ENCODE data around the gene NYNRIN. TPM values are rescaled to one million over a fixed set of nuclear protein-coding genes. Genes with fewer than 3 reads are reported as not detected.

The NYNRIN gene
- total and polyA plus RNA-seq, 10 of the 15 experiments (the other 5 are each of a cell fraction or from before 2014, with no cell fraction given), result under 0.01 to 0.15 (median 0.01) TPM; not detected in 5

DNA sequence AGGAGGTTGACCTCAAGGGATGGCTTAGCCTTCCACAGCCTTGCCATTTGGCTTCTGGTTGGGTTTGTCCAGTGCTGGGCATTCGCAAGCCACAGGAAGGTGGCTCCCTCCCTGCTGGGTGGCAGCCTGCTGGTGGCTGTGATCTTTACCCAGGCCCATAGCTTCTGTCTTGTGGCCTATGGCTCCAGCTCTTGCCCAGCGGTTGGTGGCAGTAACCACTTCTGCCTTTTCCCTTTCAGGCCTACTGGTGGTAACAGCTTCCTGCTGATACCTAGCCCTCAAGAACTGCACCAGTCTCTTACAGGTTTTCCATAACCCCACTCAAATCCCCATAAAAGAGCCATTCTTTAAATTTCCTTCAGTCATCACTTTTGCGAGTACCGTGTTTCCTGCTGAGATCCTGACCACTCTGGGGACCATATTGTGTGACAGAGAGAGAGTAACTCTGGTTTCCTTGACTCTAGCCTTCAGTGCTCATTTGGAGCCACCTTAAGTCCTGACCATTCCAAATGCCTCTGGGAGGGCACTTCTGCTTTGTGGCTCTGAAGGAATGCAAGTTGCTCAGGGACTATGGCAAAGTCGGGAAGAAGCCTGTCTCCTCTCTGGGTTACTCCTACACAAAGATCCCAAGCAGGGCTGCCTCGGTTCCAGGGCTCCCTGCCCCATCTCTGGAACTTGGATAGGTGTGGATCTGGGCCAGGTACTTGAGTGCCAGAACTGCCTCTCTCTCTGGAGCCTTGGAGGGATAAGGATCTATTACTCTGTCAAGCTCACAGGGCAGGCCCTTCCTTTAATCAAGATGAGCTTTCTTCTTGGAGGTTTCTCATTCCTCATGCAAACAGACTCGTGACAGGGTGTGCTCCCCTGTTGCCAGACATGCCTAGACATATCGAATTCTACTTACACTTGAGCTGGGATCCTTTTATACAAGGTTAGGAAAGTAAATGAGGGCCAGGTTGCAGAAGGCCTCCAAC is 2.9 kb upstream of the NYNRIN start:
- intact Hi-C loops (cut with micrococcal nuclease; ENCODE audit: unreplicated experiment), result no loop called here
- Histone ChIP-seq H3K4me2 (ENCODE audit: control insufficient read depth, insufficient read depth) (no peak overlapping the region), H3K4me3 (no peak overlapping the region), H3K27ac (ENCODE audit: control insufficient read depth, insufficient read depth) (no peak overlapping the region), H3K4me1 (ENCODE audit: control insufficient read depth, insufficient read depth, low read length) (no peaks in the 10 kb centered on the region), H4K20me1 (ENCODE audit: control insufficient read depth, insufficient read depth) (no peaks in the 10 kb centered on the region), H3K9ac (ENCODE audit: control insufficient read depth, insufficient read depth, low read length) (no peak overlapping the region), H3K79me2 (ENCODE audit: control insufficient read depth, insufficient read depth, low read length) (no peaks in the 10 kb centered on the region), H3K9me3 (replicated peaks; ENCODE audit: control insufficient read depth, insufficient read depth, low read length) (no peaks in the 10 kb centered on the region), H2AFZ (ENCODE audit: control insufficient read depth, low read depth, low read length) (no peak overlapping the region), H3K36me3 (ENCODE audit: control insufficient read depth in 2 of 2, insufficient read depth in 2 of 2, low read length in 1 of 2) (no peaks in the 10 kb centered on the region), H3K27me3 (replicated peaks in 1 of 2; ENCODE audit: control insufficient read depth in 2 of 2, insufficient read depth in 2 of 2, low read length in 1 of 2) (peaks cover 4 to 8% of the 10 kb centered on the region in 2 experiments; a peak in 3 of 4 replicates)
- 30% methylated on average over 8 of the region's 8 CpGs for WGBS (ENCODE audit: insufficient coverage, insufficient replicate concordance, low lambda C conversion rate, missing lambda C conversion rate)
- BruUV-seq (replicated peaks), result no TSS peak
- FAIRE-seq (peak; percentile 41), ATAC-seq (peak; percentile 61), DNase-seq (ENCODE audit: low read depth, low spot score) (no peak)
- SMC1A ChIA-PET (ENCODE audit: uncharacterized antibody, unreplicated experiment), result interaction anchor here (1.8 kb wide), 1 partner anchor 30 kb away, joined by 7 read pairs; no protein-coding TSS in a partner anchor
- TF ChIP-seq MYC (IDR thresholded peaks at IDR 0.05; ENCODE audit: insufficient read depth, insufficient read length, insufficient replicate concordance, low read length, severe bottlenecking) (no peak), EP300 (IDR thresholded peaks at IDR 0.05; ENCODE audit: borderline replicate concordance in 1 of 2, control insufficient read depth in 1 of 2, low read depth in 2 of 2, low read length in 2 of 2) (no peak), ZNF274 (IDR thresholded peaks at IDR 0.05; ENCODE audit: insufficient read depth, insufficient read length) (no peak), TCF7 (IDR thresholded peaks at IDR 0.05; ENCODE audit: borderline replicate concordance) (no peak), RB1 (IDR thresholded peaks at IDR 0.05; ENCODE audit: borderline replicate concordance) (no peak), NBN (IDR thresholded peaks at IDR 0.05) (no peak), MYB (IDR thresholded peaks at IDR 0.05; ENCODE audit: borderline replicate concordance, low read depth, low read length) (no peak), ZNF24 (IDR thresholded peaks at IDR 0.05) (no peak), STAT3 (IDR thresholded peaks at IDR 0.05; ENCODE audit: low read depth, low read length) (no peak), ASH2L (IDR thresholded peaks at IDR 0.05; ENCODE audit: borderline replicate concordance, low read depth) (no peak)
- TF ChIP-seq, protein P1, sequence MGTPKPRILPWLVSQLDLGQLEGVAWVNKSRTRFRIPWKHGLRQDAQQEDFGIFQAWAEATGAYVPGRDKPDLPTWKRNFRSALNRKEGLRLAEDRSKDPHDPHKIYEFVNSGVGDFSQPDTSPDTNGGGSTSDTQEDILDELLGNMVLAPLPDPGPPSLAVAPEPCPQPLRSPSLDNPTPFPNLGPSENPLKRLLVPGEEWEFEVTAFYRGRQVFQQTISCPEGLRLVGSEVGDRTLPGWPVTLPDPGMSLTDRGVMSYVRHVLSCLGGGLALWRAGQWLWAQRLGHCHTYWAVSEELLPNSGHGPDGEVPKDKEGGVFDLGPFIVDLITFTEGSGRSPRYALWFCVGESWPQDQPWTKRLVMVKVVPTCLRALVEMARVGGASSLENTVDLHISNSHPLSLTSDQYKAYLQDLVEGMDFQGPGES (IDR thresholded peaks at IDR 0.05), result no peak
- TF ChIP-seq, protein P2, sequence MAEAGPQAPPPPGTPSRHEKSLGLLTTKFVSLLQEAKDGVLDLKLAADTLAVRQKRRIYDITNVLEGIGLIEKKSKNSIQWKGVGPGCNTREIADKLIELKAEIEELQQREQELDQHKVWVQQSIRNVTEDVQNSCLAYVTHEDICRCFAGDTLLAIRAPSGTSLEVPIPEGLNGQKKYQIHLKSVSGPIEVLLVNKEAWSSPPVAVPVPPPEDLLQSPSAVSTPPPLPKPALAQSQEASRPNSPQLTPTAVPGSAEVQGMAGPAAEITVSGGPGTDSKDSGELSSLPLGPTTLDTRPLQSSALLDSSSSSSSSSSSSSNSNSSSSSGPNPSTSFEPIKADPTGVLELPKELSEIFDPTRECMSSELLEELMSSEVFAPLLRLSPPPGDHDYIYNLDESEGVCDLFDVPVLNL (IDR thresholded peaks at IDR 0.05; ENCODE audit: low read depth, low read length), result no peak
- TF ChIP-seq, protein P3, sequence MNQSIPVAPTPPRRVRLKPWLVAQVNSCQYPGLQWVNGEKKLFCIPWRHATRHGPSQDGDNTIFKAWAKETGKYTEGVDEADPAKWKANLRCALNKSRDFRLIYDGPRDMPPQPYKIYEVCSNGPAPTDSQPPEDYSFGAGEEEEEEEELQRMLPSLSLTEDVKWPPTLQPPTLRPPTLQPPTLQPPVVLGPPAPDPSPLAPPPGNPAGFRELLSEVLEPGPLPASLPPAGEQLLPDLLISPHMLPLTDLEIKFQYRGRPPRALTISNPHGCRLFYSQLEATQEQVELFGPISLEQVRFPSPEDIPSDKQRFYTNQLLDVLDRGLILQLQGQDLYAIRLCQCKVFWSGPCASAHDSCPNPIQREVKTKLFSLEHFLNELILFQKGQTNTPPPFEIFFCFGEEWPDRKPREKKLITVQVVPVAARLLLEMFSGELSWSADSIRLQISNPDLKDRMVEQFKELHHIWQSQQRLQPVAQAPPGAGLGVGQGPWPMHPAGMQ (IDR thresholded peaks at IDR 0.05; ENCODE audit: borderline replicate concordance), result no peak
- TF ChIP-seq, protein P4, sequence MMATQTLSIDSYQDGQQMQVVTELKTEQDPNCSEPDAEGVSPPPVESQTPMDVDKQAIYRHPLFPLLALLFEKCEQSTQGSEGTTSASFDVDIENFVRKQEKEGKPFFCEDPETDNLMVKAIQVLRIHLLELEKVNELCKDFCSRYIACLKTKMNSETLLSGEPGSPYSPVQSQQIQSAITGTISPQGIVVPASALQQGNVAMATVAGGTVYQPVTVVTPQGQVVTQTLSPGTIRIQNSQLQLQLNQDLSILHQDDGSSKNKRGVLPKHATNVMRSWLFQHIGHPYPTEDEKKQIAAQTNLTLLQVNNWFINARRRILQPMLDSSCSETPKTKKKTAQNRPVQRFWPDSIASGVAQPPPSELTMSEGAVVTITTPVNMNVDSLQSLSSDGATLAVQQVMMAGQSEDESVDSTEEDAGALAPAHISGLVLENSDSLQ (IDR thresholded peaks at IDR 0.05), result no peak
- CTCF ChIA-PET, result interaction anchor here (1.4 to 2.5 kb wide), 3 partner anchors 16 to 62 kb away, joined by 3 to 10 read pairs (median 6); no protein-coding TSS in a partner anchor
- POLR2A ChIA-PET, result no interaction called here
- RAD21 ChIA-PET (ENCODE audit: unreplicated experiment), result no interaction called here
- in situ Hi-C loops (cut with MboI), result no loop called here
